B cell (primary cell): ENCODE results near the gene FGF18. TPM values are rescaled to one million over a fixed set of nuclear protein-coding genes. Genes with fewer than 3 reads are reported as not detected.
"Not testable (repeated sequence)": the region's sequence is repeated elsewhere in the genome, so short reads cannot be mapped to it uniquely, and the experiment has no call there.

ENCODE experiments used
- ATAC-seq: fragments of 200-7000 bp; cut with Tn5 transposase; one replicate; pipeline ENCODE4 v1.10.0; 2021; ENCODE audit warnings: low read depth, mild to moderate bottlenecking, moderate number of reproducible peaks, moderate library complexity
- CTCF ChIA-PET: fragments of 350-600 bp; sonication (Branson Sonifier 250); formaldehyde crosslinking; loops from one replicate; lab custom pipeline; 2021; ENCODE audit warnings: antibody characterized with exemption, inconsistent platforms; lab: Charles Lee
- POLR2A ChIA-PET: fragments of 350-600 bp; sonication (Branson Sonifier 250); formaldehyde crosslinking; loops from one replicate; lab custom pipeline; 2021; ENCODE audit warnings: antibody characterized with exemption; lab: Charles Lee
- DNase-seq: peaks from one replicate; pipeline ENCODE4 v3.0.0; 2013
- H2AFZ ChIP-seq: 2 replicates; pipeline ENCODE4 v1.6.1; 2012; ENCODE audit warnings: mild to moderate bottlenecking, low read depth, low read length; ENCODE audit not compliant: insufficient read depth, poor library complexity, severe bottlenecking
- H3K27ac ChIP-seq, 2 donors: 1 replicate in 1 of 2; 2 replicates in 1 of 2; pipeline ENCODE4 v1.5.1; 2012 to 2013; ENCODE audit warnings: low read length in 2 of 2, mild to moderate bottlenecking in 2 of 2, moderate library complexity in 1 of 2
- H3K27me3 ChIP-seq, 4 experiments: fragments of 200-600 bp in 1 of 4; sonication (generic) in 1 of 4; replicated peaks in 1 of 4; 1 replicate in 2 of 4; 2 replicates in 2 of 4; pipeline versions ENCODE4 v1.6.1 to v1.7.0; 2013 to 2016; ENCODE audit warnings: low read length in 3 of 4, mild to moderate bottlenecking in 2 of 4, mixed read lengths in 1 of 4, moderate library complexity in 1 of 4; ENCODE audit not compliant: insufficient read depth in 4 of 4, control insufficient read depth in 3 of 4; ENCODE audit errors: control extremely low read depth in 1 of 4
- H3K36me3 ChIP-seq, 2 experiments: replicated peaks in 1 of 2; 1 replicate in 1 of 2; 2 replicates in 1 of 2; pipeline versions ENCODE4 v1.6.1 to v1.7.1; 2013; ENCODE audit warnings: low read length in 1 of 2; ENCODE audit not compliant: insufficient read depth in 2 of 2, control insufficient read depth in 1 of 2; ENCODE audit errors: control extremely low read depth in 1 of 2, extremely low read depth in 1 of 2
- H3K4me1 ChIP-seq, 2 donors: fragments of 200-600 bp in 1 of 2; sonication (generic) in 1 of 2; 1 replicate in 1 of 2; 2 replicates in 1 of 2; pipeline versions ENCODE4 v1.5.1 to v1.6.1; 2013 to 2017; ENCODE audit warnings: low read length in 2 of 2; ENCODE audit not compliant: control insufficient read depth in 2 of 2, insufficient read depth in 2 of 2
- H3K4me2 ChIP-seq: replicated peaks from 2 replicates; pipeline ENCODE3; 2012; ENCODE audit warnings: mild to moderate bottlenecking, low read depth, low read length; ENCODE audit not compliant: poor library complexity, severe bottlenecking
- H3K4me3 ChIP-seq, 5 experiments: fragments of 200-600 bp in 1 of 5; sonication (generic) in 1 of 5; 1 replicate in 3 of 5; 2 replicates in 2 of 5; pipeline versions ENCODE4 v1.5.1 to v1.7.0; 2011 to 2016; ENCODE audit warnings: low read length in 4 of 5, mild to moderate bottlenecking in 4 of 5, low read depth in 2 of 5, control low read depth in 1 of 5, moderate library complexity in 1 of 5; ENCODE audit not compliant: insufficient read depth in 1 of 5; ENCODE audit errors: control extremely low read depth in 1 of 5, extremely low read depth in 1 of 5
- H3K79me2 ChIP-seq: fragments of 200-600 bp; sonication (generic); one replicate; pipeline ENCODE4 v1.6.0; 2016; ENCODE audit warnings: low read length; ENCODE audit not compliant: control insufficient read depth, insufficient read depth
- H3K9ac ChIP-seq: fragments of 200-600 bp; sonication (generic); 2 replicates; pipeline ENCODE4 v1.6.1; 2017; ENCODE audit warnings: mild to moderate bottlenecking, low read length, moderate library complexity
- H3K9me3 ChIP-seq, 3 donors: one replicate each; pipeline versions ENCODE4 v1.6.1 to v1.7.1; 2013; ENCODE audit warnings: low read length in 2 of 3; ENCODE audit not compliant: control insufficient read depth in 2 of 3, insufficient read depth in 1 of 3; ENCODE audit errors: control extremely low read depth in 1 of 3
- H4K20me1 ChIP-seq: 2 replicates; pipeline ENCODE4 v1.6.0; 2012; ENCODE audit warnings: mild to moderate bottlenecking, low read length; ENCODE audit not compliant: insufficient read depth, control insufficient read depth, poor library complexity, severe bottlenecking
- H3K27ac Mint-ChIP-seq: one replicate; pipeline ENCODE4 v1.8.0; 2021; ENCODE audit warnings: mixed read lengths
- H3K27me3 Mint-ChIP-seq: one replicate; pipeline ENCODE4 v1.8.0; 2021; ENCODE audit warnings: mixed read lengths
- H3K4me1 Mint-ChIP-seq: one replicate; pipeline ENCODE4 v1.8.0; 2021; ENCODE audit warnings: mixed read lengths
- H3K4me3 Mint-ChIP-seq: one replicate; pipeline ENCODE4 v1.8.0; 2021; ENCODE audit warnings: mixed read lengths
- H3K9me3 Mint-ChIP-seq: one replicate; pipeline ENCODE4 v1.8.0; 2022; ENCODE audit warnings: mixed read lengths; ENCODE audit not compliant: insufficient read depth
- CTCF ChIP-seq: fragments of 200-600 bp; IDR thresholded peaks from one replicate; pipeline ENCODE4 v1.8.0; 2022; ENCODE audit warnings: antibody characterized with exemption, mild to moderate bottlenecking
- EZH2 ChIP-seq: IDR thresholded peaks from 2 replicates; pipeline ENCODE4 v1.6.1; 2012; ENCODE audit warnings: borderline replicate concordance, low read depth, mild to moderate bottlenecking, moderate library complexity, low read length; ENCODE audit not compliant: insufficient read depth, poor library complexity, severe bottlenecking
- WGBS: methylation state at CpG from one replicate; pipeline ENCODE4 v1.1.5; 2013; ENCODE audit warnings: missing lambda C conversion rate; ENCODE audit not compliant: insufficient coverage; 5-methylcytosine and 5-hydroxymethylcytosine counted together
- intact Hi-C: fragments of 100-400 bp; cut with micrococcal nuclease; formaldehyde crosslinking; loops from one replicate; pipeline ENCODE4 v1.10.0; 2022
- polyA plus RNA-seq: library from polyadenylated mRNA; depleted of rRNA; stranded (reverse); fragments of >200 nt; gene quantifications from 2 replicates; pipeline ENCODE4 v1.2.3, GENCODE V29; 2012
- total RNA-seq, 2 donors: library from RNA; stranded (reverse); fragments of 120-200 nt in 1 of 2; gene quantifications; 1 replicate in 1 of 2; 2 replicates in 1 of 2; pipeline versions ENCODE4 v1.2.3 to v1.2.4, GENCODE V29; 2013 to 2022

FGF18 gene
- total and polyA plus RNA-seq, 2 donors (not counting 1 experiment from before 2014, with no cell fraction given), result 0.06 to 0.15 TPM

- no peak overlapping the region for H3K4me2 ChIP-seq
- POLR2A ChIA-PET, result no interaction called here
- no peak overlapping the region for H3K4me3 ChIP-seq
- no peaks in the 10 kb centered on the region for H3K9me3 ChIP-seq
- WGBS, result 97% methylated on average over 4 of the region's 5 CpGs
- no peak overlapping the region for H3K27ac ChIP-seq
- H4K20me1 ChIP-seq, result peaks cover 52% of the 10 kb centered on the region
- Mint-ChIP-seq H3K9me3 (no peaks in the 10 kb centered on the region), H3K27ac (no peak overlapping the region), H3K4me1 (peaks cover 1% of the 10 kb centered on the region), H3K27me3 (no peaks in the 10 kb centered on the region), H3K4me3 (no peak overlapping the region)
- TF ChIP-seq EZH2, result no peak
- TF ChIP-seq CTCF, result no peak
- H2AFZ ChIP-seq, result no peak overlapping the region
- H3K9ac ChIP-seq, result no peak overlapping the region
- intact Hi-C loops, result no loop called here
- no peaks in the 10 kb centered on the region for H3K4me1 ChIP-seq
- ATAC-seq (no peak), DNase-seq (no peak)
- peaks cover 17 to 56% of the 10 kb centered on the region in 2 experiments for H3K36me3 ChIP-seq
- H3K27me3 ChIP-seq, result no peaks in the 10 kb centered on the region
- H3K79me2 ChIP-seq, result no peaks in the 10 kb centered on the region
- CTCF ChIA-PET, result interaction anchor here (1.9 kb wide), 1 partner anchor 10 kb away, joined by 4 read pairs; no protein-coding TSS in a partner anchor
These were observed 7.3 kb upstream of the FGF18 start for GRCh38 chr5:171412186-171412585.

- ATAC-seq (no peak), DNase-seq (no peak)
- Mint-ChIP-seq H3K27me3 (no peaks in the 10 kb centered on the region), H3K27ac (no peak overlapping the region), H3K9me3 (no peaks in the 10 kb centered on the region), H3K4me1 (peaks cover 2% of the 10 kb centered on the region), H3K4me3 (no peak overlapping the region)
- H4K20me1 ChIP-seq, result peaks cover 40% of the 10 kb centered on the region
- intact Hi-C loops, result no loop called here
- no CpG with 5 or more reads among the region's 3 CpGs for WGBS
- no peaks in the 10 kb centered on the region for H3K79me2 ChIP-seq
- TF ChIP-seq CTCF (no peak), EZH2 (no peak)
- H3K27me3 ChIP-seq, result no peaks in the 10 kb centered on the region
- no peak overlapping the region for H3K27ac ChIP-seq
- no peak overlapping the region for H3K4me2 ChIP-seq
- no peak overlapping the region for H3K4me3 ChIP-seq
- H2AFZ ChIP-seq, result no peak overlapping the region
- ChIA-PET CTCF (interaction anchor here (0.7 to 1.9 kb wide), 2 partner anchors 9 to 188 kb away, joined by 4 read pairs; no protein-coding TSS in a partner anchor), POLR2A (no interaction called here)
- peaks cover 12 to 45% of the 10 kb centered on the region in 2 experiments for H3K36me3 ChIP-seq
- no peak overlapping the region for H3K9ac ChIP-seq
- H3K4me1 ChIP-seq, result peaks cover under 1 to 1% of the 10 kb centered on the region in 2 donors
- no peaks in the 10 kb centered on the region for H3K9me3 ChIP-seq
These were observed 6.1 kb upstream of the FGF18 start for GRCh38 chr5:171413153-171413910.

- POLR2A ChIA-PET, H3K27me3 Mint-ChIP-seq: not testable (repeated sequence)
These were observed 5.5 kb upstream of the FGF18 start for GRCh38 chr5:171413993-171414392.

More at GRCh38 chr5:171413993-171414392, 5.5 kb upstream of the FGF18 start:
- H3K27ac Mint-ChIP-seq, H3K4me2 ChIP-seq, H3K4me3 Mint-ChIP-seq, H3K9me3 Mint-ChIP-seq, DNase-seq, H3K4me1 ChIP-seq, H3K4me1 Mint-ChIP-seq, intact Hi-C loops, H3K9me3 ChIP-seq, H3K9ac ChIP-seq, ATAC-seq, H3K4me3 ChIP-seq, H3K27me3 ChIP-seq, H3K79me2 ChIP-seq, H2AFZ ChIP-seq, H3K27ac ChIP-seq: not testable (repeated sequence)
- Histone ChIP-seq H3K36me3 (peaks cover 11 to 38% of the 10 kb centered on the region in 2 experiments), H4K20me1 (peaks cover 34% of the 10 kb centered on the region)
- 87% methylated on average over 3 of the region's 5 CpGs for WGBS
- CTCF ChIA-PET, result interaction anchor here (1.9 kb wide), 1 partner anchor 8 kb away, joined by 4 read pairs; no protein-coding TSS in a partner anchor
